Measurements from ENCODE around the gene NLGN3.
A peak's percentile ranks its signal among the peaks of the same experiment; 100 is the strongest.
"Not testable (repeated sequence)": the region's sequence is repeated elsewhere in the genome, so short reads cannot be mapped to it uniquely, and the experiment has no call there.

The NLGN3 gene

GRCh38 chrX:71174795-71175194, 30.2 kb downstream of the NLGN3 start:
- no peak for TF ChIP-seq CTCF (IDR thresholded peaks at IDR 0.05; ENCODE audit: extremely low read depth, insufficient read depth, missing control alignments)
- in situ Hi-C loops (cut with MboI; ENCODE audit: low pct_unique_long_range_greater_than_20kb, low sequenced_read_pairs, unreplicated experiment) = loop anchor here (10.0 kb wide), 1 partner anchor 180 kb away; no protein-coding TSS in a partner anchor
- DNase-seq (ENCODE audit: low spot score) = no peak

- in situ Hi-C loops (cut with MboI; ENCODE audit: low pct_unique_long_range_greater_than_20kb, low sequenced_read_pairs, unreplicated experiment) = loop anchor here (10.0 kb wide), 1 partner anchor 181 kb away; no protein-coding TSS in a partner anchor
- DNase-seq (ENCODE audit: low spot score) = no peak
- no peak for TF ChIP-seq CTCF (IDR thresholded peaks at IDR 0.05; ENCODE audit: extremely low read depth, insufficient read depth, missing control alignments)
Measured at GRCh38 chrX:71175531-71175930, 30.9 kb downstream of the NLGN3 start.

- no peak for DNase-seq (ENCODE audit: low spot score)
- no peak for TF ChIP-seq CTCF (IDR thresholded peaks at IDR 0.05; ENCODE audit: extremely low read depth, insufficient read depth, missing control alignments)
- in situ Hi-C loops (cut with MboI; ENCODE audit: low pct_unique_long_range_greater_than_20kb, low sequenced_read_pairs, unreplicated experiment) = loop anchor here (10.0 kb wide), 1 partner anchor 183 kb away; no protein-coding TSS in a partner anchor
Measured at GRCh38 chrX:71177327-71177726, 32.7 kb downstream of the NLGN3 start.

- peak; percentile 64 for DNase-seq (ENCODE audit: low spot score)
- in situ Hi-C loops (cut with MboI; ENCODE audit: low pct_unique_long_range_greater_than_20kb, low sequenced_read_pairs, unreplicated experiment) = loop anchor here (10.0 kb wide), 1 partner anchor 184 kb away; no protein-coding TSS in a partner anchor
- TF ChIP-seq CTCF (IDR thresholded peaks at IDR 0.05; ENCODE audit: extremely low read depth, insufficient read depth, missing control alignments) = peak; percentile 81
Measured at GRCh38 chrX:71178908-71179307, 34.3 kb downstream of the NLGN3 start.

- in situ Hi-C loops (cut with MboI; ENCODE audit: low pct_unique_long_range_greater_than_20kb, low sequenced_read_pairs, unreplicated experiment); DNase-seq (ENCODE audit: low spot score): not testable (repeated sequence)
Measured at GRCh38 chrX:71180579-71181265, 36.1 kb downstream of the NLGN3 start.

- DNase-seq (ENCODE audit: low spot score) = no peak
- in situ Hi-C loops (cut with MboI; ENCODE audit: low pct_unique_long_range_greater_than_20kb, low sequenced_read_pairs, unreplicated experiment) = no loop called here
- TF ChIP-seq CTCF (IDR thresholded peaks at IDR 0.05; ENCODE audit: extremely low read depth, insufficient read depth, missing control alignments) = no peak
Measured at GRCh38 chrX:71181558-71181909, 36.9 kb downstream of the NLGN3 start.

- peak; percentile 68 for DNase-seq (ENCODE audit: low spot score)
- TF ChIP-seq CTCF (IDR thresholded peaks at IDR 0.05; ENCODE audit: extremely low read depth, insufficient read depth, missing control alignments) = no peak
- in situ Hi-C loops (cut with MboI; ENCODE audit: low pct_unique_long_range_greater_than_20kb, low sequenced_read_pairs, unreplicated experiment) = no loop called here
Measured at GRCh38 chrX:71181910-71182799, 37.5 kb downstream of the NLGN3 start.
